Nephron (organoid): Measurements from ENCODE around the gene MGA.

ENCODE experiments used
- H3K27ac Mint-ChIP-seq, 3 experiments: 2 replicates each; pipeline ENCODE4 v1.8.0; 2020; ENCODE audit warnings: mixed read lengths in 3 of 3, mild to moderate bottlenecking in 2 of 3, moderate library complexity in 1 of 3
- H3K27me3 Mint-ChIP-seq: 2 replicates; pipeline ENCODE4 v1.8.0; 2021; ENCODE audit warnings: low read depth, mild to moderate bottlenecking, moderate library complexity, mixed read lengths
- H3K36me3 Mint-ChIP-seq: 2 replicates; pipeline ENCODE4 v1.8.0; 2020; ENCODE audit warnings: low read depth, mixed read lengths
- H3K4me1 Mint-ChIP-seq: 2 replicates; pipeline ENCODE4 v1.8.0; 2020; ENCODE audit warnings: mixed read lengths
- H3K4me3 Mint-ChIP-seq, 3 experiments: 2 replicates each; pipeline ENCODE4 v1.8.0; 2020; ENCODE audit warnings: mild to moderate bottlenecking in 3 of 3, mixed read lengths in 3 of 3, moderate library complexity in 2 of 3
- H3K9me3 Mint-ChIP-seq: 2 replicates; pipeline ENCODE4 v1.8.0; 2020; ENCODE audit warnings: mixed read lengths
- CTCF ChIP-seq, 3 experiments: fragments of 200-600 bp; sonication (generic); IDR thresholded peaks; one replicate each; pipeline ENCODE4 v1.5.0; 2021; ENCODE audit warnings: antibody characterized with exemption in 3 of 3; ENCODE audit not compliant: unreplicated experiment in 3 of 3

Gene MGA

GRCh38 chr15:41637086-41637485, 23.1 kb upstream of the MGA start:
- Mint-ChIP-seq H3K27me3 (no peaks in the 10 kb centered on the region), H3K9me3 (no peaks in the 10 kb centered on the region), H3K36me3 (peaks cover 4% of the 10 kb centered on the region), H3K27ac (peak overlapping the region in 1 of 3 experiments; percentile 0), H3K4me1 (no peaks in the 10 kb centered on the region), H3K4me3 (no peak overlapping the region)
- TF ChIP-seq CTCF (IDR thresholded peaks at IDR 0.05; ENCODE audit: unreplicated experiment in 3 of 3) = no peak

DNA sequence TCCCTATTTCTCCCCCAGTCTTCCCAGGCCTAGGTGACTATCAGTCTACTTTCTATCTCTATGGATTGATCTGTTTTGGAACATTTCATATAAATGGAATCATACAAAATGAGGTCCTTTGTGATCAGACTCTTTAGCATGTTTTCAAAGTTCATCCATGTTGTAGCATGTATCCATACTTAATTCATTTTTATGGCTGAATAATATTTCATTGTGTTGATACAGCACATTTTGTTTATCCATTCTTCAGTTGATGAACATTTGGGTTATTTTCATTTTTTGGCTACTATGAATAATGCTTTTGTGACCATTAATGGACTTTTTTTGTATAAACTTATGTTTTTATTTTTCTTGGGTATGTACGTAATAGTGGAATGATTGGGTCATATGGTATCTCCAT, 19.2 kb upstream of the MGA start:
- Mint-ChIP-seq H3K4me3 (no peak overlapping the region), H3K27ac (no peak overlapping the region), H3K9me3 (no peaks in the 10 kb centered on the region), H3K27me3 (no peaks in the 10 kb centered on the region), H3K4me1 (no peaks in the 10 kb centered on the region), H3K36me3 (peaks cover 4% of the 10 kb centered on the region)
- no peak for TF ChIP-seq CTCF (IDR thresholded peaks at IDR 0.05; ENCODE audit: unreplicated experiment in 3 of 3)

DNA sequence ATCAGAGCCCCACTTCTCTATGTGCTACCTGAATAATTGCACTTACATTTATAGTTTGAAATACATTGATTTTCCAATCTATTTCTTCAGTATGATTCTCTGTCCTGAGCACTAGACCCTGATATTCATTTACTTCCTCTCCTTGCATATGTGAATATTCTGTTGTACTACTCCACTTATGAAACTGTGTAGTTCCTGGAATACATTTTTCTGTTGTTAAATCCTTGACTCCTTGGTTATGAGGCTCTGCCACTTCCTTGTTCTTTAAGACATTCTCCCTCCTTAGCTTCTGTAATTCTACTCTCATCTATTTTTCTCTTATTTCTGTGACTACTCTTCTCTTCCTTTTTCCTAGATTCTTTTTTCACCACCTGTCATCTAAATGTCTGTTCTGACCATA, 12.9 kb upstream of the MGA start:
- H3K9me3 Mint-ChIP-seq = peaks cover 6% of the 10 kb centered on the region
- no peaks in the 10 kb centered on the region for H3K27me3 Mint-ChIP-seq
- no peak overlapping the region for H3K27ac Mint-ChIP-seq
- H3K4me3 Mint-ChIP-seq = no peak overlapping the region
- no peak for TF ChIP-seq CTCF (IDR thresholded peaks at IDR 0.05; ENCODE audit: unreplicated experiment in 3 of 3)
- H3K36me3 Mint-ChIP-seq = peaks cover 4% of the 10 kb centered on the region
- H3K4me1 Mint-ChIP-seq = no peaks in the 10 kb centered on the region

- H3K36me3 Mint-ChIP-seq = peaks cover 4% of the 10 kb centered on the region
- no peak overlapping the region for H3K4me3 Mint-ChIP-seq
- H3K9me3 Mint-ChIP-seq = peaks cover 6% of the 10 kb centered on the region
- H3K27me3 Mint-ChIP-seq = no peaks in the 10 kb centered on the region
- no peaks in the 10 kb centered on the region for H3K4me1 Mint-ChIP-seq
- H3K27ac Mint-ChIP-seq = no peak overlapping the region
- no peak for TF ChIP-seq CTCF (IDR thresholded peaks at IDR 0.05; ENCODE audit: unreplicated experiment in 3 of 3)
These were observed 12.1 kb upstream of the MGA start for GRCh38 chr15:41648097-41648496.

DNA sequence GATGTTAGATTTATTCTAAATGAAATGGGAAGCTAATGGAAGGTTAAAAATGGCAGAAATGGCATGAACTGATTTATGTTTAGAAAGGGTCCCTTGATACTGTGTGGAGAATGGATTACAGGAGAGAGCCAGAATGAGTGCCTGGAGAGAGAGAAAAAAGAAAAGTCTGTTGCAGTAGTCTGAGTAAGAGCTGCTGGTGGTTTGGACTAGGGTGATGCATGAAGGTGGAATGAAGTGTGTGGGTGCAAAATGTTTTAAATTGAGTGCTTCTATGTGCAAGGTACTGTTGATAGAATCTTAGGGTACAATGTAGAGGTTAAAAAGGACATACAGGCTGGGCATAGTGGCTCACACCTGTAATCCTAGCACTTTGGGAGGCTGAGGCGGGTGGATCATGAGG, 11.4 kb upstream of the MGA start:
- no peaks in the 10 kb centered on the region for H3K4me1 Mint-ChIP-seq
- no peak for TF ChIP-seq CTCF (IDR thresholded peaks at IDR 0.05; ENCODE audit: unreplicated experiment in 3 of 3)
- H3K4me3 Mint-ChIP-seq = no peak overlapping the region
- H3K27me3 Mint-ChIP-seq = no peaks in the 10 kb centered on the region
- no peak overlapping the region for H3K27ac Mint-ChIP-seq
- H3K9me3 Mint-ChIP-seq = peaks cover 6% of the 10 kb centered on the region
- peaks cover 4% of the 10 kb centered on the region for H3K36me3 Mint-ChIP-seq

DNA sequence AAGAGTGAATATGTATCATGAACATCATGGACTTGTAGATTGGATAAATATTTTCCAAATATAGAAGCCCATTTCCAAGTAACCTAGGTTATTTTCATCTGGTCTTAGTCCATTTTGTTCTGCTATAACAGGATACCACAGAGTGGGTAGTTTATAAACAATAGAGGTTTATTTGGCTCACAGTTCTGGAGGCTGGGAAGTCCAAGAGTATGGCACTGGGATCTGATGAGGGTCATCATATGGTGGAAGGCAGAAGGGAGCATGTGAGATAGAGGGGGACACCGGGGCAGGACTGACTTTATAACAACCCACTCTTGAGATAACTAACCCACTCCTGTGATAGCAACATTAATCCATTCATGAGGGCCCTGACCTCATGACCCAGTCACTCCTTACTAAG, 9.4 kb upstream of the MGA start:
- no peaks in the 10 kb centered on the region for H3K27me3 Mint-ChIP-seq
- peaks cover 6% of the 10 kb centered on the region for H3K9me3 Mint-ChIP-seq
- no peak overlapping the region for H3K27ac Mint-ChIP-seq
- H3K36me3 Mint-ChIP-seq = peaks cover 4% of the 10 kb centered on the region
- H3K4me3 Mint-ChIP-seq = no peak overlapping the region
- TF ChIP-seq CTCF (IDR thresholded peaks at IDR 0.05; ENCODE audit: unreplicated experiment in 3 of 3) = no peak
- no peaks in the 10 kb centered on the region for H3K4me1 Mint-ChIP-seq
